GM18498 (cell line): ENCODE results near the gene PRR13.
"Not testable (repeated sequence)": the region's sequence is repeated elsewhere in the genome, so short reads cannot be mapped to it uniquely, and the experiment has no call there.

ENCODE experiments used
- ATAC-seq: cut with Tn5 transposase; IDR thresholded peaks from one replicate; pipeline ENCODE4 v1.9.1; 2021; ENCODE audit warnings: mild to moderate bottlenecking, moderate library complexity; ENCODE audit not compliant: unreplicated experiment

PRR13 gene, protein sequence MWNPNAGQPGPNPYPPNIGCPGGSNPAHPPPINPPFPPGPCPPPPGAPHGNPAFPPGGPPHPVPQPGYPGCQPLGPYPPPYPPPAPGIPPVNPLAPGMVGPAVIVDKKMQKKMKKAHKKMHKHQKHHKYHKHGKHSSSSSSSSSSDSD

GRCh38 chr12:53441040-53441833 is at the start of gene PRR13:
Gene PRR13, plus strand, starts transcription at chr12:53441734. Its CDS starts 981 bp downstream, at chr12:53442715.
- peak; percentile 96 for ATAC-seq

GRCh38 chr12:53399896-53400295 is 41.6 kb upstream of the PRR13 start:
- no peak for ATAC-seq

GRCh38 chr12:53402351-53402750 is 39.2 kb upstream of the PRR13 start:
- ATAC-seq: not testable (repeated sequence)

DNA sequence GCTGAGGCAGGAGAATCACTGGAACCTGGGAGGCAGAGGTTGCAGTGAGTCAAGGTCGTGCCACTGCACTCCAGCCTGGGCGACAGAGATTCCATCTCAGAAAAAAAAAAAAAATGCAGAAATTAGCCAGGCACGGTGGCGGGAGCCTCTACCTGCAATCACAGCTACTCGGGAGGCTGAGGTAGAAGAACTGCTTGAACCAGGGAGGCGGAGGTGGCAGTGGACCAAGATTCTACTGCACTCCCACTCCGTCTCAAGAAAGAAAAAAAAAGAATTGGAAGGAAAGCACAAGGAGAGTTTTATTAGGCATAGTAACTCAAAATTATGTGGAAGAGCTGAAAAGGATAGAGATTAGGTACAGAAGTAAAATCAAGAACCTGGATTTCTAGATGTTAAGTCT is 38.7 kb upstream of the PRR13 start:
- ATAC-seq: no peak

- no peak for ATAC-seq
Observed at GRCh38 chr12:53410951-53411350, 30.6 kb upstream of the PRR13 start.

- no peak for ATAC-seq
Observed at GRCh38 chr12:53413485-53414204, 27.9 kb upstream of the PRR13 start.

DNA sequence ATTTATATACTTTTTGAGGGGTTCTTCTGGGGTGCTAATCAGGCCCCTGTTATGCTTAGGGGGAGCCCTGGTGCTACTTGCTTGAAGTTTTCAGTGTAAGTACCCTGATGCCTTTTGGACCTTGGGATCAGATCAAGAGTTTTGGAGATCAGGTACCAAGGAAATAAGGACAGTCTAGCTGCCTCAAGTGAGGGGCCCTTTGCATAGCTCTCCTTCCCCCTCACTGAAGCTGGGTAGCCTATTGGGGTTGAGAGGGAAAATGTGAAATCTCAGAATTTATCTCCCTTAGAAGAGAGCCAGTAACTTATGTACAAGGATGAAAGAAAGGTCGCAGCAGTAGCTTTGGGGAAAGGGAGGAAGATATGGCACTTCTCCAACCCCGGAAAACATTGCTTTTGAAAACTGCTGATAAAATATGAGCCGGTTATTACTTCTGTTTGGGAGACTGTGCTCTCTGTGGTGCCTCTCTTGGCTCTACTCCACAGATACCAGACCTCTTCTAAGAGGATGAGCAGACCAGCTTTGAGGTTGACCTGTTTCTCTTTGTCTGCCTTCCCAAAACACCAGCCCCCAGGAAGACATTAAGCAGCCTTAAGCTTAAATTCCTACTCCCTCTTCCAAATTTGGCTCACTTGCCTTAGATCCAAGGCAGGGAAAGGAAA is 26.6 kb upstream of the PRR13 start:
- no peak for ATAC-seq

DNA sequence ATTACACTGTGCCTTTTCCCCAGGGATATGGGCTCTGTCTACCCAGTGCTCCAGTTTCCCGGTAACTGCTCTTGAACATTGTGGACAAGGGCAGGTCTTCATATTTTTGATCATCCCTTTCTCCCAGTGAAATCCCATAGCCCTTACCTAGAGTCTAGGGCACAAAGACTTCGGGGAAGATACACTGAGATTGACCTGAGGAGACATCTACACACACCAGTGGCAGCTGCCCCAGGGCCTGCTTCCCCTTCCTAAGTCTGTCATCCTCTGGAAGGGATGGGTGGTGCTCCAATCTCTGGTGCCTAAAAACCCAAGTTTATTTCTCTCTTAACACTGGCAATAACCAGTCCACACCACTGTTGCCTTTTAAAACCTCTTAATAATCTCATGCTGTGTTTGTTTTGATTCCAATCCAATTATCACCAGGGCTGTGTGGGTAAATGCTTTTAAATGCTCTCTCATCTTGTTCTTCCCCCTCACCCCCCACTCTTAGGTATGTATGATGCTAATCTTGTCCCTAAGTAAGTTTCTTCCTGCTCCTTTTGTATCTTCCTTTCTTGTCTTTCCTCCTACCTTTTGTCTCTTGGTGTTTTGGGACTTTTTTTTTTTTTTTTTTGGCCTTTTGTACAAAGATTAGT is 25.7 kb upstream of the PRR13 start:
- not testable (repeated sequence) for ATAC-seq

- not testable (repeated sequence) for ATAC-seq
Observed at GRCh38 chr12:53417291-53417816, 24.2 kb upstream of the PRR13 start.

DNA sequence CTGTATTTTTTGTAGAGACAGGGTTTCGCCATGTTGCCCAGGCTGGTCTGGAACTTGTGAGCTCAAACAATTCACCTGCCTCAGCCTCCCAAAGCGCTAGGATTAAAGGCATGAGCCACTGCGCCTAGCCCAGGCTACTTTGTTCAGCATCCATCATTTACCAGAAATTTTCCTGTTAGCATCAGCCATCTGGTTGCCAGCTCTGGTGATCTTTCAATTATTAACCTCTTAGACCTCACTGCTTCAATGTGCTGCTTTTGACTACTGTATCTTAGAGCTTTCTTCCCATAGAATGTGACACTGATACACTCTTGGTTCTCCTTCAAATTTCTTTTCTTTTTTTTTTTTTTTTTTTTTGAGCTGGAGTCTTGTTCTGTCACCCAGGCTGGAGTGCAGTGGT is 23.3 kb upstream of the PRR13 start:
- no peak for ATAC-seq

DNA sequence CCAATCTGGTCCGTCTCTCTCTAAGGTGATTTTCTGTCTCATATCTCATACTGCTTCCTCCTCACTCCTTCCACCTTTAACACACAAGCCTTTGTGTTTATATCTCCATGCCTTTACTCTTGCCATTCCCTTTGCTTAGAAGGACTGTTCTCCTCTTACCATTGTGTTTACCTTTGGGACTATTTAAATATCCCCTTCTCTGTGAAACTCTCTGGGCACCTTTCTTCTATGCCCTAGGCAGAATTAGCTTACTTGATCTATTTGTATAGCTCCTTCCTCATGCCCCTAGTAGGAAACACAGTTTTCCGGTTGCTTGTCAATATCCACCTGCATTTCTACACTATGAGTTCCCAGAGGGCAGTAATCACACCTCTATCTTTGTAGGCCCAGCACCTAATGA is 21.8 kb upstream of the PRR13 start:
- ATAC-seq: no peak

DNA sequence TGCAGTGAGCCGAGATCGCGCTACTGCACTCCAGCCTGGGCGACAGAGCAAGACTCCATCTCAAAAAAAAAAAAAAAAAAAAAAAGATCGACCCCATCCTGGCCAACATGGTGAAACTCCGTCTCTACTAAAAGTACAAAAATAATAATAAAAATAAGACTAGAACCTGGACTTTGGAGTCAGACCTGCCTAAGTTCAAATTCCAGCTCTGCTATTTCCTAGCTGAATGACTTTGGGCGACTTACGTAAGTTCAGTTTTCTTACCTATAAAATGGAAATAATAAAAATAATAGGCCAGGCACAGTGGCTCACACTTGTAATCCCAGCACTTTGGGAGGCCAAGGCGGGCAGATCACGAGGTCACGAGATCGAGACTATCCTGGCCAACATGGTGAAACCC is 19.3 kb upstream of the PRR13 start:
- not testable (repeated sequence) for ATAC-seq

- no peak for ATAC-seq
Observed at GRCh38 chr12:53423597-53423996, 17.9 kb upstream of the PRR13 start, which contains the start of gene AMHR2. Gene AMHR2, plus strand, starts transcription at chr12:53423855. Its CDS starts 80 bp downstream, at chr12:53423935.

- no peak for ATAC-seq
Observed at GRCh38 chr12:53424626-53425514, 16.7 kb upstream of the PRR13 start.

DNA sequence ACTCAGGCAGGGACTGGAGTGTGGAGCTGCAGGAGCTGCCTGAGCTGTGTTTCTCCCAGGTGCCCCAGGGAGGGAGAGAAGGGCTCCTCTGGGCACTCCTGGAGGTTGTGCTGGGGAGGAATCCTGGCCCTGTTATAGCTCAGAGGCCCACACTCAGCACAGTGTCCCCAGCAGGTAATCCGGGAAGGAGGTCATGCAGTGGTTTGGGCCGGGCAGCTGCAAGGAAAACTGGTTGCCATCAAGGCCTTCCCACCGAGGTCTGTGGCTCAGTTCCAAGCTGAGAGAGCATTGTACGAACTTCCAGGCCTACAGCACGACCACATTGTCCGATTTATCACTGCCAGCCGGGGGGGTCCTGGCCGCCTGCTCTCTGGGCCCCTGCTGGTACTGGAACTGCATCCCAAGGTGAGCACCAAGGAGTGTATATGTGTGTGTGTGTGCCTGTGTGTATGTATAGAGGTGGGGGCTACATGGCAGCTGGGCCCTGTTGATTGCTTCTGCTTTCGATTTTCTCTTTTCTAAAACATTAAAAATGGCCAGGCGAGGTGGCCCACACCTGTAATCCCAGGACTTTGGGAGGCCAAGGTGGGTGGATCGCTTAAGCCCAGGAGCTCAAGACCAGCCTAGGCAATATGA is 15.9 kb upstream of the PRR13 start:
- no peak for ATAC-seq

DNA sequence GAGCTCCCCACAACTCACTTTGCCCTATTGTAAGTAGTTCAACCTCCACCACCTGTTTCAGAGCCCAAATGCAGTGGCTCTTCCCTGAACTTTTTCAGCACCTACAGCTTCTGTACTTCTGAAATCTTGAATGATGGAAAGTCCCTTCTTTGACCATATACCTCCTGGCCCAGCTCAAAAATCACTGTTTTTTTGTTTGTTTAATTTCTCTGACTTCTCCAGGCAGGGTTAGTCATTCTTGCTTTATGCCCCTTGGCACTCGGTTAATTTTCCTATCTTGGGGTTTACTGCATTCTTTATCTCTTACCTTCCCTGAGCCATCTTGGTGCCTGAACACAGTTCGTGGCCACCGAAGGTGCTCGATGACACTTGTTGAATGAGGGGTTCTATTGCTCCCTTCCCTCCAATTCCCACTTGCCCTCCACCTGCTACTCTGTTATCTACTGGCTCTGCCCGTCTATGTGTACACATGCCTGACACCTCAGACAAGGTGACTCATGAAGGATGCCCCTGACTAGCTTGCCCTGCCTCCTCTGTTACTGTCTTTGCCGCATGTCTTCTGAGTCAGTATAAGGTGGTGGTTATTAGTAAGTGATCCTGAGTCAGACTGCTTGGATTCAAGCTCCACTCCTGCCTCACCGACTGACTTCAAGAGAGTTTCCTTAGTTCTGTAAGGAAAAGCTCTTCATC is 13.5 kb upstream of the PRR13 start:
- no peak for ATAC-seq

DNA sequence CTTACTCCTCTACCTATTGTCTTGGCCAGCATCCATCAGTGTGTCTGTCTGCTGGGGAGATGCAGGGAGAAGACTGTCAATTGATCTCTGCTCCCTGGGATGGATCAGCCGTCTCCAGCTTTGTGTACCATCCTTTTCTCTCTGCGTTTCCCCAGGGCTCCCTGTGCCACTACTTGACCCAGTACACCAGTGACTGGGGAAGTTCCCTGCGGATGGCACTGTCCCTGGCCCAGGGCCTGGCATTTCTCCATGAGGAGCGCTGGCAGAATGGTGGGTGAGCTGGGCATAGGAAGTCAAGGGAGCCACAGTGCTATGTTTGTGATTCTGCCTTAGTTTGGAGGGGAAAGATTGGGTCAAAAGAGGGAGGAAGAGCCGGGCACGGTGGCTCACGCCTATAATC is 12.8 kb upstream of the PRR13 start:
- ATAC-seq: no peak

DNA sequence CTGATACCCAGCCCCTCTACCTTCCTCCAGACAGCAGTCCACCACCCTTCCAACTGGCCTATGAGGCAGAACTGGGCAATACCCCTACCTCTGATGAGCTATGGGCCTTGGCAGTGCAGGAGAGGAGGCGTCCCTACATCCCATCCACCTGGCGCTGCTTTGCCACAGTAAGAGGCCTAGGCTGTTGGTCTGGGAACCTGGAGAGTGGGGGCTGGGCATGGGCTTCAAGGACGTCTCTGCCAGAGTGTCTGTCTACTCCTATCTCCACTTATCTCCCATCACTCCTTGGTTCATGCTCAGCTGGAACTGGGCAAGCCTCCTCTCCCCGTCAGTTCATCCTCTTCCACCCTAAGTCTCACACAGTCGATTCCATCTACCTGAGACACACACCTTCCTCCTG is 11.4 kb upstream of the PRR13 start:
- ATAC-seq: no peak

GRCh38 chr12:53431187-53431586 is 10.3 kb upstream of the PRR13 start:
- no peak for ATAC-seq
